WTC11 (cell line): ENCODE measurements around the gene DBI. TPM values are rescaled to one million over a fixed set of nuclear protein-coding genes. Genes with fewer than 3 reads are reported as not detected.

Experiments used
- ATAC-seq: fragments of 200-7000 bp; cut with Tn5 transposase; 2 replicates; pipeline ENCODE4 v1.10.0; 2021; ENCODE audit warnings: mild to moderate bottlenecking, moderate library complexity
- CTCF ChIA-PET: fragments of 300-600 bp; sonication (Branson Sonifier 250); formaldehyde crosslinking; loops from one replicate; lab custom pipeline; 2021; ENCODE audit warnings: antibody characterized with exemption; lab: Charles Lee
- POLR2A ChIA-PET: fragments of 350-600 bp; sonication (Branson Sonifier 250); formaldehyde crosslinking; loops from one replicate; lab custom pipeline; 2021; ENCODE audit warnings: antibody characterized with exemption; lab: Charles Lee
- DNase-seq: peaks from one replicate; pipeline ENCODE4 v3.0.0; 2021; ENCODE audit warnings: low spot score
- H3K27ac Mint-ChIP-seq: 2 replicates; pipeline ENCODE4 v1.8.0; 2021; ENCODE audit warnings: mixed read lengths
- H3K27me3 Mint-ChIP-seq: 2 replicates; pipeline ENCODE4 v1.8.0; 2021; ENCODE audit warnings: low read depth, mild to moderate bottlenecking, moderate library complexity, mixed read lengths
- H3K36me3 Mint-ChIP-seq: 2 replicates; pipeline ENCODE4 v1.8.0; 2021; ENCODE audit warnings: mixed read lengths
- H3K4me1 Mint-ChIP-seq: 2 replicates; pipeline ENCODE4 v1.8.0; 2022; ENCODE audit warnings: mixed read lengths
- H3K4me3 Mint-ChIP-seq: 2 replicates; pipeline ENCODE4 v1.8.0; 2021; ENCODE audit warnings: mild to moderate bottlenecking, moderate library complexity, mixed read lengths
- H3K9me3 Mint-ChIP-seq: 2 replicates; pipeline ENCODE4 v1.8.0; 2021; ENCODE audit warnings: mixed read lengths
- AFF4 ChIP-seq: sonication (generic); formaldehyde crosslinking; IDR thresholded peaks from 2 replicates; pipeline ENCODE4 v1.8.1; 2023; ENCODE audit warnings: mild to moderate bottlenecking, missing genetic modification reagents, borderline replicate concordance
- ARID4B ChIP-seq: sonication (generic); formaldehyde crosslinking; IDR thresholded peaks from 2 replicates; pipeline ENCODE4 v1.8.0; 2023; ENCODE audit warnings: missing genetic modification reagents, mild to moderate bottlenecking, borderline replicate concordance
- ATF2 ChIP-seq: sonication (generic); formaldehyde crosslinking; IDR thresholded peaks from 2 replicates; pipeline ENCODE4 v1.8.1; 2022; ENCODE audit warnings: low read depth, missing genetic modification reagents, borderline replicate concordance
- CREB1 ChIP-seq: sonication (generic); formaldehyde crosslinking; IDR thresholded peaks from 2 replicates; pipeline ENCODE4 v1.8.0; 2023; ENCODE audit warnings: mild to moderate bottlenecking, missing genetic modification reagents
- E2F5 ChIP-seq: sonication (generic); formaldehyde crosslinking; IDR thresholded peaks from 2 replicates; pipeline ENCODE4 v1.8.1; 2022; ENCODE audit warnings: mild to moderate bottlenecking, moderate library complexity, missing genetic modification reagents
- FOXK1 ChIP-seq: sonication (generic); formaldehyde crosslinking; IDR thresholded peaks from 2 replicates; pipeline ENCODE4 v1.8.0; 2022; ENCODE audit warnings: mild to moderate bottlenecking, moderate library complexity, missing genetic modification reagents
- GTF2I ChIP-seq: fragments of 250-450 bp; sonication (Bioruptor Pico); conservative IDR thresholded peaks from 2 replicates; pipeline ENCODE4 v1.4.0; 2021; ENCODE audit warnings: mild to moderate bottlenecking
- MXD4 ChIP-seq: fragments of 250-450 bp; sonication (Bioruptor Pico); IDR thresholded peaks from 2 replicates; pipeline ENCODE4 v1.8.0; 2021; ENCODE audit warnings: mild to moderate bottlenecking, moderate library complexity, borderline replicate concordance
- NFATC4 ChIP-seq: fragments of 250-450 bp; sonication (Bioruptor Pico); IDR thresholded peaks from 2 replicates; pipeline ENCODE4 v1.9.0; 2021; ENCODE audit warnings: mild to moderate bottlenecking
- NR1H2 ChIP-seq: sonication (generic); formaldehyde crosslinking; IDR thresholded peaks from 2 replicates; pipeline ENCODE4 v1.9.0; 2021; ENCODE audit warnings: mild to moderate bottlenecking, moderate library complexity, missing genetic modification reagents
- NR2C2 ChIP-seq: sonication (generic); formaldehyde crosslinking; IDR thresholded peaks from 2 replicates; pipeline ENCODE4 v1.8.0; 2022; ENCODE audit warnings: mild to moderate bottlenecking, missing genetic modification reagents
- RELA ChIP-seq: sonication (generic); formaldehyde crosslinking; IDR thresholded peaks from 2 replicates; pipeline ENCODE4 v1.8.1; 2022; ENCODE audit warnings: missing genetic modification reagents, mild to moderate bottlenecking, borderline replicate concordance
- RORB ChIP-seq: fragments of 250-450 bp; sonication (Bioruptor Pico); IDR thresholded peaks from 2 replicates; pipeline ENCODE4 v1.9.0; 2021; ENCODE audit warnings: mild to moderate bottlenecking
- STAT6 ChIP-seq: sonication (generic); formaldehyde crosslinking; conservative IDR thresholded peaks from 2 replicates; pipeline ENCODE4 v1.8.1; 2023; ENCODE audit warnings: mild to moderate bottlenecking, low read depth, missing genetic modification reagents, moderate library complexity
- TEAD1 ChIP-seq: sonication (generic); formaldehyde crosslinking; IDR thresholded peaks from 2 replicates; pipeline ENCODE4 v1.8.0; 2022; ENCODE audit warnings: mild to moderate bottlenecking, missing genetic modification reagents
- ZNF263 ChIP-seq: sonication (generic); formaldehyde crosslinking; IDR thresholded peaks from 2 replicates; pipeline ENCODE4 v1.8.1; 2022; ENCODE audit warnings: low read depth, mild to moderate bottlenecking, moderate library complexity, missing genetic modification reagents
- ZNF512 ChIP-seq: sonication (generic); formaldehyde crosslinking; IDR thresholded peaks from 2 replicates; pipeline ENCODE4 v1.8.1; 2022; ENCODE audit warnings: missing genetic modification reagents, borderline replicate concordance
- ZNF671 ChIP-seq: fragments of 250-450 bp; sonication (Bioruptor Pico); IDR thresholded peaks from 2 replicates; pipeline ENCODE4 v1.8.0; 2021; ENCODE audit warnings: mild to moderate bottlenecking
- total RNA-seq: library from RNA; stranded (reverse); gene quantifications from 3 replicates; pipeline ENCODE4 v1.2.3, GENCODE V29; 2021

DBI gene
- total RNA-seq, 1 experiment from 2014 or later, result 158 TPM

GRCh38 chr2:119378566-119378965 lies 11.8 kb downstream of the DBI start (continued):
- TF ChIP-seq ATF2 (no peak), NR1H2 (CRISPR knock-in tag) (no peak), E2F5 (CRISPR knock-in tag) (no peak), GTF2I (no peak), ZNF263 (CRISPR knock-in tag) (no peak), RORB (CRISPR knock-in tag) (no peak), STAT6 (CRISPR knock-in tag) (no peak), FOXK1 (CRISPR knock-in tag) (no peak), NR2C2 (CRISPR knock-in tag) (no peak), MXD4 (CRISPR knock-in tag) (no peak), RELA (CRISPR knock-in tag) (no peak), ZNF512 (no peak)

GRCh38 chr2:119383410-119384140 lies 16.8 kb downstream of the DBI start:
- ChIA-PET POLR2A (interaction anchor here (0.6 kb wide), 1 partner anchor 155 kb away, joined by 3 read pairs; no protein-coding TSS in a partner anchor), CTCF (no interaction called here)
- Mint-ChIP-seq H3K4me1 (peaks cover 17% of the 10 kb centered on the region), H3K27me3 (no peaks in the 10 kb centered on the region), H3K36me3 (no peaks in the 10 kb centered on the region), H3K4me3 (no peak overlapping the region), H3K9me3 (no peaks in the 10 kb centered on the region), H3K27ac (no peak overlapping the region)
- DNase-seq (no peak), ATAC-seq (no peak)
- TF ChIP-seq ARID4B (CRISPR knock-in tag), result no peak
- no peak for TF ChIP-seq CREB1
- no peak for TF ChIP-seq ATF2
- TF ChIP-seq ZNF671 (CRISPR knock-in tag), result no peak
- no peak for TF ChIP-seq E2F5 (CRISPR knock-in tag)
- TF ChIP-seq AFF4 (CRISPR knock-in tag), result no peak
- no peak for TF ChIP-seq NFATC4 (CRISPR knock-in tag)
- no peak for TF ChIP-seq TEAD1 (CRISPR knock-in tag)
- TF ChIP-seq RORB (CRISPR knock-in tag), result no peak
